Activated CD4-positive, alpha-beta T cell treated with anti-CD3 and anti-CD28 coated beads for 36 hours (primary cell): Measurements from ENCODE around the gene HIVEP3. TPM values are rescaled to one million over a fixed set of nuclear protein-coding genes. Genes with fewer than 3 reads are reported as not detected.
A peak's percentile ranks its signal among the peaks of the same experiment; 100 is the strongest.

ENCODE experiments used
- ATAC-seq: fragments of 200-7000 bp; cut with Tn5 transposase; one replicate; pipeline ENCODE4 v1.10.0; 2021; ENCODE audit warnings: mild to moderate bottlenecking, moderate library complexity
- CTCF ChIA-PET: fragments of 350-600 bp; sonication (Branson Sonifier 250); formaldehyde crosslinking; loops from one replicate; lab custom pipeline; 2021; ENCODE audit warnings: antibody characterized with exemption; lab: Charles Lee
- POLR2A ChIA-PET: fragments of 350-600 bp; sonication (Branson Sonifier 250); formaldehyde crosslinking; loops from one replicate; lab custom pipeline; 2021; ENCODE audit warnings: antibody characterized with exemption, inconsistent platforms; lab: Charles Lee
- DNase-seq: peaks from one replicate; pipeline ENCODE4 v3.0.0-alpha.2; 2020
- H3K27ac Mint-ChIP-seq: one replicate; pipeline ENCODE4 v1.8.0; 2021; ENCODE audit warnings: mixed read lengths
- H3K27me3 Mint-ChIP-seq: one replicate; pipeline ENCODE4 v1.8.0; 2021; ENCODE audit warnings: mixed read lengths
- H3K36me3 Mint-ChIP-seq: one replicate; pipeline ENCODE4 v1.8.0; 2021; ENCODE audit warnings: low read depth, mixed read lengths
- H3K4me1 Mint-ChIP-seq: one replicate; pipeline ENCODE4 v1.8.0; 2021; ENCODE audit warnings: mixed read lengths
- H3K4me3 Mint-ChIP-seq: one replicate; pipeline ENCODE4 v1.8.0; 2021; ENCODE audit warnings: mild to moderate bottlenecking, moderate library complexity, mixed read lengths
- H3K9me3 Mint-ChIP-seq: one replicate; pipeline ENCODE4 v1.8.0; 2021; ENCODE audit warnings: low read depth, mixed read lengths
- intact Hi-C, 2 experiments: fragments of 100-400 bp; cut with DNase I in 1 of 2; cut with micrococcal nuclease in 1 of 2; formaldehyde crosslinking; loops; one replicate each; pipeline versions ENCODE4 v1.14.2 to v1.15.1; 2022 to 2024; cut with DNase I, micrococcal nuclease
- total RNA-seq, 2 experiments: library from RNA; stranded (reverse); gene quantifications; one replicate each; pipeline ENCODE4 v1.2.3, GENCODE V29; 2021

Gene HIVEP3
- total RNA-seq, 2 experiments from 2014 or later, result 29.4 to 39.6 TPM

DNA sequence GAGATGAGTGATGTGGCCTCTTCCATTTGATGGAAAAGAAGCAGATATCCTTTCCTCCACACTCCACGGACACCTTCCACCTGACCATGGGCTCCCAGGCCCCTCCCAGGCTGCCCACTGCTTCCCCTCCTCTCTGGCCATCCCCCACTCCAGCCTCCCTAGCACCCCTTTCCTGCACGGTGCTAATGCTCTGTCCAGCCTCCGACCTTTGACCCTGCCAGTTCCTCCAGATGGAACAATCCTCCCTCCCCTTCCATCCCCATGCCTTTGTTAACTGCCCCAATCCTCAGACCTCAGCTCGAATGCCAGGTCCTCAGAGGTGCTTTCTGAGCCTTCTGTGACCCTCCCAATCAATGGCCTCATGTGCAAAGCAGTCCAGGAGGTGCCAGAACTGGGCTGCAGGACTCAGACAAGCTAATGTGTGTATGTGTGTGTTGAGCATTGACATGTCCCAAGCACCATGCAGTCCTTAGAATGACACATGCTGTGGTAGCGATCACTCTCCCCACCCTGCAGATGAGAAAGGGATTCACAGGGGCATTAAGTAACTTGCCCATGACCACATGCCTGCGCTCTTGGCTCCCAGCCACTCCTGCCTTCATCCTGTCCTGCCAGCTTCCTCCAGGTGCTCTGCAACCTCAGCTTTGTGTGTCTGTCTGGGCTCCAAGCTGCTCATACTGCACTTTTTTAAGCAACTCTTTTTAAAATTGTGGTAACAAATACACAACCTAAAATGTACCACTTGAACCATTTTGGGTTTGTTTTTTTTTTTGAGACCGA, 370.8 kb downstream of the HIVEP3 start:
- Mint-ChIP-seq H3K4me1 (no peaks in the 10 kb centered on the region), H3K4me3 (no peak overlapping the region), H3K36me3 (peaks cover 54% of the 10 kb centered on the region), H3K9me3 (peaks cover 15% of the 10 kb centered on the region), H3K27me3 (no peaks in the 10 kb centered on the region), H3K27ac (no peak overlapping the region)
- POLR2A ChIA-PET, result no interaction called here
- DNase-seq (no peak), ATAC-seq (peak; percentile 32)
- intact Hi-C loops, result no loop called here
- CTCF ChIA-PET, result no interaction called here

DNA sequence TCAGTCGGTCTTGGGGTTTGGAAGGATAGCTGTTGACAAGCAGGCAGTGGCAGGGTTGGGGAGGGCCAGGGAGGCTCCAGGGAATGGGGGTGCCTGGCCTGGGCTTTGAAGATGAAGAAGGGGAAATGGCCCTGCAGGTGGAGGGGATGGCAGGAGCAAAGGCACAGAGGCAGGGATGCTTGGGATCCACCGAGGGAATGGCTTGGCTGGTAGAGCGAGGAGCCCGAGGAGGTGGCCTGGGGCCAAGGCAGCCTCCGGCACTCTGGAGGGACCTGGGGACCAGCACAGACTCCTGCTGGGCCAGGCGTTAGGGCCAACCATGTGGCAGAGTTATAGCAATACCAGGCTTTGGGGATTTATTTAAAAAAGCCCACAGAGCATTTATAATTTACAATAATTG, 371.4 kb downstream of the HIVEP3 start:
- intact Hi-C loops, result no loop called here
- peaks cover 11% of the 10 kb centered on the region for H3K9me3 Mint-ChIP-seq
- ATAC-seq (no peak), DNase-seq (no peak)
- H3K36me3 Mint-ChIP-seq, result peaks cover 51% of the 10 kb centered on the region
- CTCF ChIA-PET, result no interaction called here
- no peak overlapping the region for H3K27ac Mint-ChIP-seq
- POLR2A ChIA-PET, result no interaction called here
- H3K4me3 Mint-ChIP-seq, result no peak overlapping the region
- H3K27me3 Mint-ChIP-seq, result no peaks in the 10 kb centered on the region
- no peaks in the 10 kb centered on the region for H3K4me1 Mint-ChIP-seq

DNA sequence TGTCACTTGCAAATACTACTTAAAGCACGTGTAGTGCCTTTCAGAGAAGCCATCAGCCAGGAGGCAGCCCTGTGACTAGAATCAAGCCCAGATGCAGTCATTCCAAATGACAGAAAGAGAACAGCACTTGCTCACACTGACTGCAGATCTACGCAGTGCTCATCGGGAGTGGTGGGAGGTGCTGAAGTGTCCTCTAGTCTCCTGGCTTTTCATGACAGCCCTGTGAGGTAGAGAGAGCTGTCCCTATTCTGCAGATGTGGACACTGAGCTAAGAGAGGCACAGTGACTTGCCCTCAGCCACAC, 371.9 kb downstream of the HIVEP3 start:
- Mint-ChIP-seq H3K4me1 (no peaks in the 10 kb centered on the region), H3K27ac (no peak overlapping the region), H3K27me3 (no peaks in the 10 kb centered on the region), H3K4me3 (no peak overlapping the region), H3K36me3 (peaks cover 50% of the 10 kb centered on the region), H3K9me3 (peaks cover 9% of the 10 kb centered on the region)
- CTCF ChIA-PET, result no interaction called here
- POLR2A ChIA-PET, result no interaction called here
- no peak for DNase-seq
- ATAC-seq, result no peak
- intact Hi-C loops, result no loop called here

DNA sequence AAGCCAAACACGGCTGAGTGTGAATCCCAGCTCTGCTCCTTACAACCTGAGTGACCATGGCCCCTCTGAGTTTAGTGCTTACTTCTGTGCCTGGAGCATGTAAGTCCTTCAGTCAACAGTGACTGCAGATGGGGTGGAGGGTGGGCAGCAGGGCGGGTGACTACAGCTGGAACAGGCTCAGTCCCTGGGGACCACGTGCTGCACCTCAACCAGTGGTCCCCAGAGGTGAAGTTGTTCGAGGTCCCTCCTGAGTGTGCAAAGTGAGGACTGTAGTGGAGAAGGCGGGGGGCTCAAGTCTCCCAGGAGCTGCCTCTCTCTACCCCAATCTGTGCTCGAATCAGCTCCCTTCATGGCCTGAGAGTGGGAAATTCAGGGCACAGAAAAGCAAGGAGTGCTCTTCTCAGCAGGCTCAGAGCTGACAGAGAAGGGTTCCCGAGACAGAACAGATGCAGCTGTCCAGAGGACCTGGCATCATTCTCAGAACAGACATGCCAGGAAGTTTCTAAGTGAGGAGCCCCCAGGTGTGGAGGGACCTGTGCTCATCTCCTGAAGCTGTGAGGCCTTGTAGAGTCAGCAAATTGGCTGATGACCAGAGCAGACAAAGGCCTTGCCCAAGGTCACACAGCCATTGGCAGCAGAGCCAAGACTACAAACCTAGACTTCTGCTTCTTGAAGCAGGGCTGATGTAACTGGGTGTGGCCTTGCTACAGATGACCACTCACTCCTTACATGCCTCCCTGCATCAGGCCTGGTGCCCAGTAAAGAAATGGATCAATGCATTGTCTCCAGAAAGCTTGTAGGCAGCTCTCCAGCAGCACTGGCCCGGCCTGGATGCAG, 372.5 kb downstream of the HIVEP3 start:
- POLR2A ChIA-PET, result no interaction called here
- H3K4me3 Mint-ChIP-seq, result no peak overlapping the region
- peaks cover 4% of the 10 kb centered on the region for H3K4me1 Mint-ChIP-seq
- H3K27me3 Mint-ChIP-seq, result no peaks in the 10 kb centered on the region
- ATAC-seq (no peak), DNase-seq (no peak)
- H3K27ac Mint-ChIP-seq, result no peak overlapping the region
- intact Hi-C loops, result no loop called here
- H3K9me3 Mint-ChIP-seq, result peaks cover 5% of the 10 kb centered on the region
- CTCF ChIA-PET, result no interaction called here
- H3K36me3 Mint-ChIP-seq, result peaks cover 44% of the 10 kb centered on the region

DNA sequence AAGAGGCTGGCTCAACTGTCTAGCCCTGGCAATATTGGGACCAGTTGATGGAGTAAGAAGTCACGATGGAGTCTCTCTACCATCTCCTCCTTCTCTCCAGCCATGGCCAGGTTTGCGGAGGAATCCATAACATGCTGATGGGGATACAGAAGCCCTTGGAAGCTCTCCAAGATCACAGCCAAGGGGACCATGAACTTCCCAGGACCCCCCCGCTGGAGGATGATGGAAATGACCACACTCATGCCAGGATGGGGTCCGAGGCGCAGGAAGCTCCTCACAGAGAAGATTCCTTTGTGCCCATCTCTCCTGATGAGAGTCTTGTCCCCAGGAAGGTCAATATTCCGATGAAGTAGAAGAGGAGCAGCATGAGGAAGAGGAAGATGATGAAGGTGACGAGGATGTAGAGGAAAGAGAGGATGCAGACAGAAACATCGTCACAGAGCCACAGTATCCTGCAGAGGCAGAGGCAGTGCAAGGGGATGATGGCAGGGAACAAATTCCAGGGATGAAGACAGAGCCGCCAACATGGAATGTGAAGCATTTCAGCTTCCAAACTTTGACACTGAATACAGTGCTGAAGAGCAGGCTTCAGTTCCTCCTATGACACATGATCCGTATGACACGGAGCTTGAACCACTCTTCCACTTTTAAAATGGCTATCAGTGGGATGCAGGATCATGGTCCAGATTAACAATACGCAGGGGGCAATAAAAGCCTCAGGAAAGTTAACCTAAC, 376.4 kb downstream of the HIVEP3 start:
- no peak overlapping the region for H3K27ac Mint-ChIP-seq
- DNase-seq, result no peak
- peaks cover 37% of the 10 kb centered on the region for H3K36me3 Mint-ChIP-seq
- CTCF ChIA-PET, result interaction anchor here (0.6 kb wide), 1 partner anchor 625 kb away, joined by 3 read pairs; no protein-coding TSS in a partner anchor
- intact Hi-C loops, result no loop called here
- no peaks in the 10 kb centered on the region for H3K9me3 Mint-ChIP-seq
- peaks cover 4% of the 10 kb centered on the region for H3K4me1 Mint-ChIP-seq
- ATAC-seq, result no peak
- POLR2A ChIA-PET, result no interaction called here
- no peaks in the 10 kb centered on the region for H3K27me3 Mint-ChIP-seq
- no peak overlapping the region for H3K4me3 Mint-ChIP-seq

DNA sequence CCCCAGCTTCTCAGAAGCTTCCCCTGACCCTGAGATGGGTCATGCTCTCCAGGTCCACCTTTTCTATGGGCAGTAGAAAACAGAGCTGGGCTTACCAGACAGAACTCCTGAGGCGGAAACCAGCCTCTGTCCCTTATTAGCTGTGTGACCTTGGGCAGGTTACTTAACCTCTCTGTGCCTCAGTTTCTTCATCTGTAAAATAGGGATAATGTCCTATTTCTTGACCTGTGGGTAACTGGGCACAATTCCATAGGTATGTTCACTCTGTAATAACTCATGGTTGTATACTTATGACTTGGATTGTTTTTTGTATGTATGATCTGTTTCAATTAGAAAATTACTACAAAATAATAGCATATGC, 377.1 kb downstream of the HIVEP3 start:
- Mint-ChIP-seq H3K4me3 (no peak overlapping the region), H3K36me3 (peaks cover 36% of the 10 kb centered on the region), H3K27me3 (no peaks in the 10 kb centered on the region), H3K4me1 (peaks cover 4% of the 10 kb centered on the region), H3K27ac (no peak overlapping the region), H3K9me3 (no peaks in the 10 kb centered on the region)
- ATAC-seq (no peak), DNase-seq (no peak)
- intact Hi-C loops, result no loop called here
- ChIA-PET CTCF (no interaction called here), POLR2A (no interaction called here)

DNA sequence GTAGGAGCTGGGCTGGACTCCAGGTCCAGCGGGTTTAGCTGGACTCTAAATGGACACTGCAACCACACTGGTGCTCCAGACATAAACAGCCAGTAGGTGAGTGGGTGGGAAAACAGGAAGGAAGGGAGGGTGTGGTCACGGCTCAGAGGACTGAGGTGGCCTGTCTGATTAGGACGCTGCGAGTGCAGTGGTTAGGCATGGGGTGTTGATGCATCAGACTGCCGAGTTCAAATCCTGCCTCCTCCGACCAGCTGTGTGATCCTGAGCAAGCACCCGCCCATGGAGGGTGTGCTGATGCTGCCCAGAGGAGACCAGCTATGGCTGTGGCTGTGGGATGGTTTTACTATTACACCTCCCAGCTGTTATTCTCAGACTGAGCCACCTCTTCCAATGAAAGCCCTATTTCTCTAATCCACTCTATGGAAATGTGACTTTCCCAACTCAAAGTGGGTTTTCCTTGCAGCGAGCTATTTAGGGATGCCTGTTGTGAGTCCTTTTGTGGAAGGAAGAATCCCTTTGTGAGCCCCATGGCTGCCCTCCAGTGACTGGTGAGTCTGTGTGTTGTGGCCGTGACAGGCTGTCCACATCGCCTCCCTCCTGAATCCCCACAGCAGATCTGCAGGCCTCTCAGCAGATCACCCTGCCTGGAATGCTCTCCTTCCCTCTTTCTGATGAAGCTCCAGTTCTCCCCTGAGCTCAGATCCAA, 377.7 kb downstream of the HIVEP3 start:
- ATAC-seq (no peak), DNase-seq (no peak)
- intact Hi-C loops, result no loop called here
- peaks cover 4% of the 10 kb centered on the region for H3K4me1 Mint-ChIP-seq
- no peaks in the 10 kb centered on the region for H3K9me3 Mint-ChIP-seq
- ChIA-PET POLR2A (no interaction called here), CTCF (no interaction called here)
- H3K4me3 Mint-ChIP-seq, result no peak overlapping the region
- H3K27ac Mint-ChIP-seq, result no peak overlapping the region
- peaks cover 39% of the 10 kb centered on the region for H3K36me3 Mint-ChIP-seq
- no peaks in the 10 kb centered on the region for H3K27me3 Mint-ChIP-seq

DNA sequence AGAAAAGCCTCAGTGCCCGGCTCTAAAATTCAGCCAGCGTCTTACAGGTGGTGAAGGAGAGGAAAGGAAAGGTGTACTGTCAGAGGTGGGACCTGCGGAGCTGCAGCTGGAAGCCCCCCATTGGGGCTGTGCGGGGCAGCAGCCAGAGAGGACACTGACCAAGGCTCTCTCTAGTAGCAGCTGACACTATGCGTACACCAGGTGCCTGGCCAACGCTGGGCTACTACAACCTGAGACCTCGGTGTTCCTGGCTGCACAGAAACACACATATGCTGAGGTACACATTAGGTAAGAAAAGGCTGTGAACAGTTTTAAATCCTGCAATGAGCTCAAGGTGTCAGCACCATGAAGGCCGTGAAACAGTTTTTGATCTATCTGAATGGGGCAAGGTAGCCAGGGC, 378.7 kb downstream of the HIVEP3 start:
- DNase-seq (no peak), ATAC-seq (no peak)
- no peak overlapping the region for H3K27ac Mint-ChIP-seq
- H3K4me3 Mint-ChIP-seq, result no peak overlapping the region
- ChIA-PET POLR2A (no interaction called here), CTCF (interaction anchor here (1.0 kb wide), 1 partner anchor 14 kb away, joined by 3 read pairs; no protein-coding TSS in a partner anchor)
- peaks cover 42% of the 10 kb centered on the region for H3K36me3 Mint-ChIP-seq
- H3K27me3 Mint-ChIP-seq, result no peaks in the 10 kb centered on the region
- no peaks in the 10 kb centered on the region for H3K9me3 Mint-ChIP-seq
- H3K4me1 Mint-ChIP-seq, result peaks cover 4% of the 10 kb centered on the region
- intact Hi-C loops, result no loop called here

DNA sequence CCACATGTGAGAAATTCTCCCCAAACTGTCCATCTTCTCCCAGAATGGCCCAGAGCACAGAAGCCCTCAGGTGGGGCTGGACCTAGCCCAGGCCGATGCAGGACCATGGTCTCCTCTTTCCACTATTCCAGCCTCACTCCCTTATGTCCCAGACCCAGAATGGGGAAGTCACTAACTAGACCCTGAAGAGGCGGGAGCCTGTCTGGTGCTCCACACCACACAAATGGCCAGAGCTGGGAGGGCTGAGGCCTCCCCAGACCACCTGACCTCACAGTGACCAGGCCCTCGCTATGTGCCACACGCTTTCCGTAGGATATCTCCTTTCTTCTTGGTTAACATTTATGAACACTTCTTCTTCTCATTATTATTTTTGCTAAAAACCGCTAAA, 379.3 kb downstream of the HIVEP3 start:
- no peak overlapping the region for H3K4me3 Mint-ChIP-seq
- intact Hi-C loops, result no loop called here
- CTCF ChIA-PET, result interaction anchor here (1.0 kb wide), 1 partner anchor 14 kb away, joined by 3 read pairs; no protein-coding TSS in a partner anchor
- no peak for DNase-seq
- H3K36me3 Mint-ChIP-seq, result peaks cover 44% of the 10 kb centered on the region
- H3K27ac Mint-ChIP-seq, result no peak overlapping the region
- POLR2A ChIA-PET, result no interaction called here
- no peaks in the 10 kb centered on the region for H3K9me3 Mint-ChIP-seq
- H3K4me1 Mint-ChIP-seq, result peaks cover 4% of the 10 kb centered on the region
- H3K27me3 Mint-ChIP-seq, result no peaks in the 10 kb centered on the region
- ATAC-seq, result no peak

DNA sequence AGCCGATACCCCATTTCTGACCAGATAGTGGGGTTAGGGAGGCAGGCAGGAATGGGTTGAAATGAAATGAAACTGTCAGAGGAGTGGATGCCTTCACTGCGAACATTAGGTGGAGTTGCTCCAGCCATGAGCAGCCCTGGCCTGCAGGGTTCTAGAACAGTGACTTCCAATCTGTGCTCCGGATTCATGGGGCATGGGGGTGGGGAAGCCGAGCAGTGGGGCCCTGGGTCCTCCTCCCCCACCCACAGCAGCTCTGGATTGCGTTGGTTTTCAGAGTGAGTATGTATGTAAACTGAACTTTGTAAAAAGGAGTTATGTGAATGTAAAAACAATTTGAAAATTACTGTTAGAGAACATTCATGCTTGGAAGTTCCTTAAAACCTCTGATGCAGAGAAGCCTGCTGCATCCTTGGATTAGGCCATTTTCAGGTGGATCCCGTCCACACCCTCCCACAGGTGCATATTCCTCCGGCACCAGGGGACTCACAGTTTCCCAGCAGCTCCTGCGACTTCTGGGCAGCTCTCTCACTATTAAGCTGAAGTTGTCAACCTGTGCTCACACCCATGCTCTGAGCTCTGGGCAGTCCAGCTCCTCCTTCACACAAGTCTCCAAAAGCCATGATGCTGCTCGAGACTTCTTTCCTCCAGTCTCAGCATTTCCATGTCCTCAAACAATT, 379.8 kb downstream of the HIVEP3 start:
- ATAC-seq (no peak), DNase-seq (no peak)
- POLR2A ChIA-PET, result no interaction called here
- H3K27ac Mint-ChIP-seq, result no peak overlapping the region
- peaks cover 4% of the 10 kb centered on the region for H3K4me1 Mint-ChIP-seq
- intact Hi-C loops, result no loop called here
- no peaks in the 10 kb centered on the region for H3K27me3 Mint-ChIP-seq
- no peaks in the 10 kb centered on the region for H3K9me3 Mint-ChIP-seq
- no peak overlapping the region for H3K4me3 Mint-ChIP-seq
- H3K36me3 Mint-ChIP-seq, result peaks cover 46% of the 10 kb centered on the region
- CTCF ChIA-PET, result no interaction called here

DNA sequence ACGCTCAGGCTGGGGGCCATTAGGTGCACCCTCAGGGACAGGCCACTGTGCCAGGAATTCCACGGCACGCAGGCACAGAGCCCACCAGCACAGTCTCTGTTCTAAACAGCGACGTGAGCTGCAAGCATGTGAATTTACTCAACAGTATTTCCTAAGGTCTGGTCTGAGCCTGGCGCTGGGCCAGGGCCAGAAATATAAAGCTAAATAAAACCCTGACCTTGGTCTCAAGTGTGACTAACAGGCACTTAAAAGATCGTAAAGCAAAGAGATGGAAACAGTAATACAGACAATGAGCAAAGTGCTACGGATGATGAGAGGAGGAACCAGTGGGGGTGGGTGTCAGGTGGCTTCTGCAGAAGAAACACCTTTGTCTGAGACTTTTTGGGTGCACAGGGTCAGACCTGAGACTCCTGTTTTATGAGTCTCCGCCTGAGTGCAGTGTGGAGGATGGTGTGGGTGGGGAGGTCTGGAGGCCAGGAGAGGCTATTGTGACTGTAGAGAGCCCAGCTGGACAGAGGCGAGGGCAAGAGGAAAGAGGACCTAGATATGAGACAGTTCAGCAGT, 380.9 kb downstream of the HIVEP3 start:
- intact Hi-C loops, result no loop called here
- Mint-ChIP-seq H3K4me3 (no peak overlapping the region), H3K9me3 (no peaks in the 10 kb centered on the region), H3K4me1 (peaks cover 4% of the 10 kb centered on the region), H3K27me3 (no peaks in the 10 kb centered on the region), H3K36me3 (peaks cover 43% of the 10 kb centered on the region), H3K27ac (no peak overlapping the region)
- ChIA-PET CTCF (no interaction called here), POLR2A (no interaction called here)
- no peak for DNase-seq
- no peak for ATAC-seq
